IMR-90 (cell line): ENCODE measurements around the gene ARV1. TPM values are rescaled to one million over a fixed set of nuclear protein-coding genes. Genes with fewer than 3 reads are reported as not detected.
A peak's percentile ranks its signal among the peaks of the same experiment; 100 is the strongest.

Experiments
- ATAC-seq: fragments of 200-7000 bp; cut with Tn5 transposase; 2 replicates; pipeline ENCODE4 v1.9.1; 2020; ENCODE audit warnings: low read depth, mild to moderate bottlenecking, moderate library complexity
- BruUV-seq: library from RNA; stranded (reverse); fragments of 400-500 nt; replicated peaks from 2 replicates; lab custom pipeline; 2021; lab: Mats Ljungman, UMichigan
- CTCF ChIA-PET: fragments of 300-600 bp; formaldehyde crosslinking; extraction: SDS; loops from one replicate; lab custom pipeline; 2021; ENCODE audit warnings: antibody characterized with exemption; lab: Yijun Ruan, JAX
- POLR2A ChIA-PET: fragments of 300-600 bp; sonication (Branson Sonifier 250); formaldehyde crosslinking; loops from one replicate; lab custom pipeline; 2022; ENCODE audit warnings: antibody characterized with exemption; ENCODE audit not compliant: unreplicated experiment; lab: Charles Lee
- DNase-seq: peaks from one replicate; pipeline ENCODE4 v3.0.0; 2013
- H2AFZ ChIP-seq: replicated peaks from 2 replicates; pipeline ENCODE3; 2013; ENCODE audit warnings: low read length, mild to moderate bottlenecking; ENCODE audit not compliant: poor library complexity
- H2AK5ac ChIP-seq: 2 replicates; pipeline ENCODE4 v1.6.1; 2013; ENCODE audit warnings: low read depth, low read length, inconsistent platforms
- H2AK9ac ChIP-seq: replicated peaks from 2 replicates; pipeline ENCODE3; 2013; ENCODE audit warnings: mild to moderate bottlenecking, low read depth, low read length, moderate library complexity; ENCODE audit not compliant: poor library complexity
- H2BK120ac ChIP-seq: 2 replicates; pipeline ENCODE4 v1.6.1; 2013; ENCODE audit warnings: low read depth, low read length, inconsistent platforms
- H2BK15ac ChIP-seq: 3 replicates; pipeline ENCODE4 v1.6.1; 2013; ENCODE audit warnings: low read depth, low read length, inconsistent platforms
- H2BK20ac ChIP-seq: 2 replicates; pipeline ENCODE4 v1.6.1; 2013; ENCODE audit warnings: low read depth, mild to moderate bottlenecking, inconsistent platforms, low read length, moderate library complexity
- H2BK5ac ChIP-seq: 2 replicates; pipeline ENCODE4 v1.6.1; 2013; ENCODE audit warnings: mild to moderate bottlenecking, low read depth, low read length, inconsistent platforms; ENCODE audit not compliant: poor library complexity, severe bottlenecking
- H3K14ac ChIP-seq: replicated peaks from 2 replicates; pipeline ENCODE4 v1.6.1; 2013; ENCODE audit warnings: low read depth, low read length, inconsistent platforms
- H3K18ac ChIP-seq: 2 replicates; pipeline ENCODE4 v1.6.1; 2013; ENCODE audit warnings: low read depth, low read length, control low read depth
- H3K23ac ChIP-seq: 2 replicates; pipeline ENCODE4 v1.6.1; 2013; ENCODE audit warnings: low read depth, low read length, inconsistent platforms
- H3K27ac ChIP-seq: 2 replicates; pipeline ENCODE4 v1.5.1; 2013; ENCODE audit warnings: mild to moderate bottlenecking, control low read depth, low read length; ENCODE audit not compliant: insufficient read depth
- H3K27me3 ChIP-seq: 2 replicates; pipeline ENCODE4 v1.6.1; 2013; ENCODE audit warnings: low read length; ENCODE audit not compliant: control insufficient read depth, insufficient read depth
- H3K36me3 ChIP-seq: 2 replicates; pipeline ENCODE4 v1.6.1; 2013; ENCODE audit warnings: low read length, mixed read lengths; ENCODE audit not compliant: control insufficient read depth, insufficient read depth
- H3K4ac ChIP-seq: 2 replicates; pipeline ENCODE4 v1.6.1; 2013; ENCODE audit warnings: low read depth, low read length, inconsistent platforms
- H3K4me1 ChIP-seq: 2 replicates; pipeline ENCODE4 v1.6.1; 2013; ENCODE audit warnings: low read length, mixed read lengths; ENCODE audit not compliant: control insufficient read depth, insufficient read depth
- H3K4me2 ChIP-seq: 2 replicates; pipeline ENCODE4 v1.6.1; 2013; ENCODE audit warnings: low read depth, mild to moderate bottlenecking, control low read depth, low read length, moderate library complexity
- H3K4me3 ChIP-seq: 2 replicates; pipeline ENCODE4 v1.5.1; 2013; ENCODE audit warnings: low read depth, mild to moderate bottlenecking, control low read depth, low read length, moderate library complexity; ENCODE audit not compliant: insufficient read depth
- H3K56ac ChIP-seq: 2 replicates; pipeline ENCODE4 v1.6.1; 2013; ENCODE audit warnings: low read length, inconsistent platforms; ENCODE audit not compliant: insufficient read depth; ENCODE audit errors: extremely low read depth
- H3K79me1 ChIP-seq, 2 experiments: 2 replicates each; pipeline ENCODE4 v1.6.1; 2013; ENCODE audit warnings: low read length in 2 of 2, inconsistent platforms in 1 of 2, low read depth in 1 of 2
- H3K9ac ChIP-seq: 2 replicates; pipeline ENCODE4 v1.6.1; 2013; ENCODE audit warnings: low read depth, low read length, control low read depth
- H3K9me1 ChIP-seq: 2 replicates; pipeline ENCODE4 v1.6.1; 2013; ENCODE audit warnings: low read length, inconsistent platforms; ENCODE audit not compliant: insufficient read depth
- H3K9me3 ChIP-seq: 2 replicates; pipeline ENCODE4 v1.6.1; 2013; ENCODE audit warnings: low read length; ENCODE audit not compliant: control insufficient read depth, insufficient read depth
- H4K20me1 ChIP-seq: 2 replicates; pipeline ENCODE4 v1.6.1; 2013; ENCODE audit warnings: low read length, inconsistent platforms; ENCODE audit not compliant: insufficient read depth
- H4K5ac ChIP-seq: 2 replicates; pipeline ENCODE4 v1.6.1; 2013; ENCODE audit warnings: mild to moderate bottlenecking, low read depth, low read length, control low read depth
- H4K8ac ChIP-seq, 2 experiments: 2 replicates each; pipeline ENCODE4 v1.6.1; 2013; ENCODE audit warnings: low read depth in 2 of 2, low read length in 2 of 2, control low read depth in 1 of 2, inconsistent platforms in 1 of 2
- H4K91ac ChIP-seq: 2 replicates; pipeline ENCODE4 v1.6.1; 2013; ENCODE audit warnings: low read depth, low read length, inconsistent platforms; ENCODE audit not compliant: insufficient read depth
- WGBS, 2 experiments: methylation state at CpG; one replicate each; pipeline versions ENCODE4 v1.1.5 to v1.1.7; 2013; ENCODE audit warnings: missing lambda C conversion rate in 2 of 2; ENCODE audit not compliant: insufficient read length in 1 of 2; ENCODE audit errors: extremely low coverage in 2 of 2; 5-methylcytosine and 5-hydroxymethylcytosine counted together
- dilution Hi-C: fragments of 300-500 bp; cut with HindIII; formaldehyde crosslinking; loops from one replicate; pipeline ENCODE4 v1.14.3; 2018; ENCODE audit warnings: low sequenced_read_pairs; ENCODE audit not compliant: unreplicated experiment
- in situ Hi-C: fragments of 300-500 bp; cut with MboI; formaldehyde crosslinking; loops from 3 replicates; pipeline ENCODE4 v1.14.3; 2019; ENCODE audit warnings: low sequenced_read_pairs, inconsistent platforms, mixed read lengths
- intact Hi-C: fragments of 100-400 bp; cut with micrococcal nuclease; formaldehyde crosslinking; loops from 2 replicates; pipeline ENCODE4 v1.10.0; 2022
- polyA plus RNA-seq, 3 experiments: library from polyadenylated mRNA; depleted of rRNA; stranded (reverse); fragments of >200 nt; gene quantifications; 2 replicates each; pipeline ENCODE4 v1.2.3, GENCODE V29; 2012; ENCODE audit warnings: low replicate concordance in 1 of 3
- total RNA-seq: library from RNA; depleted of rRNA; stranded (reverse); fragments of >200 nt; gene quantifications from 2 replicates; pipeline ENCODE4 v1.2.3, GENCODE V29; 2012
- TF ChIP-seq, protein P1 (sequence below): conservative IDR thresholded peaks from 2 replicates; pipeline ENCODE4 v1.5.1; 2012; ENCODE audit warnings: mild to moderate bottlenecking, low read depth, low read length, improper control_type of control experiment

Gene ARV1
- total and polyA plus RNA-seq, 2 of the 4 experiments (the other 2 are of a cell fraction), result 19.0 to 22.9 TPM

DNA sequence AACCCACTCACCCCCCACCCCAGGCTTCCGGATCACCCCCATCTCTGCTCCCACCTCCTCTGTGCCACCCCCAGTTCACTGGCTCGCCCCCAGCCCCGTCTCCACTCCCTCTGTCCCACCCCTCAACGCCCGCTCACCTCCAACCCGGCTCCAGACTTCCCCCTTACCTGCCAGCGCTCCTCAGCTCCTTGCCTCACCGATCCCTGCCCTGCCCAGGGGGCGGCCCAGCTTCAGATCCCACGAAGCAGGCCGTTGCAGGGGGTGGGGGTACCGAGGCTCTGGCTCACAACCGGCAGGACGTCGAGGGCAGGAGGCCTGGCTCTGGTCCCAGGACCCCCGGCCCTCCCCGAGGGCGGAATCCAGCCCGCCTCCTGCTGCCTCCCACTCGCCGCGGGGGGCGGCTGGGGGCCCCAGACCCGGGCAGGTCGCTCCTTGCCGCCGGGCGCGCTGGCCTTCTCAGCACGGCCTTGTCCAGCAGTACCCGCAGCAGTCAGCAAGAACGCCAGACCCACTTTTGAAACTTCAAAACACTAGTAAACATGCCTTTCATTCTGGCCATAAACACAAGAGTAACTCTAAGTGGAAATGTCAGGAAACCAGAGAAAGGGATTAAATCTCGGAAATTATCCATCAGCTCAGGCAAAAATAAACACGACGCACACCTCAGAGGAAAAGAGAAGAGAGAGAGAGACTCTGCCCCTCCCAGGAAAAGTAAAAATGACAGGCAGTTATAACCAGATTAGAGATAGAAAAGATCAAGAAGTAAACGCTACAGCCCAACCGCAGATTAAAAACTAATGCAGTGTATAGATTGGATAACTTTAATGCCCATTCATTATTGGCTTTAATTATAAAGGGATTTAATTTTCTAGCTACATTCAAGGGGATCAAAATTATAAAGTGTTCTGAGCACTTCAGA, 62.2 kb downstream of the ARV1 start:
- ChIA-PET POLR2A (interaction anchor here (1.1 kb wide), 1 partner anchor 12 kb away, joined by 3 read pairs; no protein-coding TSS in a partner anchor), CTCF (no interaction called here)
- Histone ChIP-seq H3K14ac (no peak overlapping the region), H4K8ac (peak overlapping the region in 1 of 2 experiments; percentile 2; a peak in 1 of 4 replicates), H2AK9ac (no peak overlapping the region), H3K79me1 (peaks cover 4% of the 10 kb centered on the region in 2 experiments; a peak in 2 of 4 replicates), H4K20me1 (no peaks in the 10 kb centered on the region), H3K27ac (no peak overlapping the region), H2BK120ac (no peak overlapping the region), H3K36me3 (no peaks in the 10 kb centered on the region), H3K9ac (no peak overlapping the region), H3K4me3 (no peak overlapping the region; the same call in 1 of the 2 replicates), H3K4me1 (peaks cover 7% of the 10 kb centered on the region; the same call in 1 of the 2 replicates), H4K5ac (no peak overlapping the region), H2AFZ (peak overlapping the region; percentile 93), H3K4ac (no peak overlapping the region), H2BK15ac (no peak overlapping the region), H3K9me3 (peaks cover 9% of the 10 kb centered on the region), H4K91ac (no peak overlapping the region), H2BK5ac (no peak overlapping the region), H3K27me3 (peaks cover 12% of the 10 kb centered on the region), H3K4me2 (peak overlapping the region; percentile 75; the same call in 1 of the 2 replicates), H3K23ac (no peak overlapping the region), H2BK20ac (no peak overlapping the region), H3K56ac (no peak overlapping the region), H3K18ac (no peak overlapping the region), H2AK5ac (no peak overlapping the region), H3K9me1 (no peaks in the 10 kb centered on the region)
- ATAC-seq (no peak), DNase-seq (no peak)
- dilution Hi-C loops, result no loop called here
- in situ Hi-C loops, result no loop called here
- TF ChIP-seq, protein P1, sequence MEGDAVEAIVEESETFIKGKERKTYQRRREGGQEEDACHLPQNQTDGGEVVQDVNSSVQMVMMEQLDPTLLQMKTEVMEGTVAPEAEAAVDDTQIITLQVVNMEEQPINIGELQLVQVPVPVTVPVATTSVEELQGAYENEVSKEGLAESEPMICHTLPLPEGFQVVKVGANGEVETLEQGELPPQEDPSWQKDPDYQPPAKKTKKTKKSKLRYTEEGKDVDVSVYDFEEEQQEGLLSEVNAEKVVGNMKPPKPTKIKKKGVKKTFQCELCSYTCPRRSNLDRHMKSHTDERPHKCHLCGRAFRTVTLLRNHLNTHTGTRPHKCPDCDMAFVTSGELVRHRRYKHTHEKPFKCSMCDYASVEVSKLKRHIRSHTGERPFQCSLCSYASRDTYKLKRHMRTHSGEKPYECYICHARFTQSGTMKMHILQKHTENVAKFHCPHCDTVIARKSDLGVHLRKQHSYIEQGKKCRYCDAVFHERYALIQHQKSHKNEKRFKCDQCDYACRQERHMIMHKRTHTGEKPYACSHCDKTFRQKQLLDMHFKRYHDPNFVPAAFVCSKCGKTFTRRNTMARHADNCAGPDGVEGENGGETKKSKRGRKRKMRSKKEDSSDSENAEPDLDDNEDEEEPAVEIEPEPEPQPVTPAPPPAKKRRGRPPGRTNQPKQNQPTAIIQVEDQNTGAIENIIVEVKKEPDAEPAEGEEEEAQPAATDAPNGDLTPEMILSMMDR, result no peak
- WGBS, 2 experiments, result 7% methylated on average over 19 of the region's 37 CpGs; no CpG with 5 or more reads in 1 of the 2 experiments
- intact Hi-C loops, result loop anchor here (5.0 kb wide), 1 partner anchor 174 kb away; the partner anchor contains the start of gene C1orf198
- no TSS peak for BruUV-seq
